ENCODE data around the gene TET1.

GRCh38 chr10:68558478-68558877, 1.7 kb upstream of the TET1 start:
- TF ChIP-seq ZNF749 (CRISPR knock-in tag; IDR thresholded peaks at IDR 0.05; ENCODE audit: borderline replicate concordance) (no peak), CTCF (CRISPR knock-in tag; IDR thresholded peaks at IDR 0.05) (no peak), TMF1 (CRISPR knock-in tag; IDR thresholded peaks at IDR 0.05; ENCODE audit: low read depth) (no peak), ZNF747 (CRISPR knock-in tag; IDR thresholded peaks at IDR 0.05; ENCODE audit: borderline replicate concordance) (no peak), ZNF34 (CRISPR knock-in tag; IDR thresholded peaks at IDR 0.05; ENCODE audit: borderline replicate concordance) (no peak), ZNF607 (CRISPR knock-in tag; IDR thresholded peaks at IDR 0.05; ENCODE audit: borderline replicate concordance) (no peak), ZNF639 (CRISPR knock-in tag; conservative IDR thresholded peaks at IDR 0.05) (no peak), ZNF3 (CRISPR knock-in tag; IDR thresholded peaks at IDR 0.05) (no peak), TBP (CRISPR knock-in tag; IDR thresholded peaks at IDR 0.05) (no peak), TOPORS (CRISPR knock-in tag; IDR thresholded peaks at IDR 0.05) (no peak), ZSCAN29 (CRISPR knock-in tag; conservative IDR thresholded peaks at IDR 0.05) (no peak)
- TF ChIP-seq, protein P1, sequence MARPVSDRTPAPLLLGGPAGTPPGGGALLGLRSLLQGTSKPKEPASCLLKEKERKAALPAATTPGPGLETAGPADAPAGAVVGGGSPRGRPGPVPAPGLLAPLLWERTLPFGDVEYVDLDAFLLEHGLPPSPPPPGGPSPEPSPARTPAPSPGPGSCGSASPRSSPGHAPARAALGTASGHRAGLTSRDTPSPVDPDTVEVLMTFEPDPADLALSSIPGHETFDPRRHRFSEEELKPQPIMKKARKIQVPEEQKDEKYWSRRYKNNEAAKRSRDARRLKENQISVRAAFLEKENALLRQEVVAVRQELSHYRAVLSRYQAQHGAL (CRISPR knock-in tag; IDR thresholded peaks at IDR 0.05; ENCODE audit: not compliant biosample characterization) = no peak

All from HepG2 (cell line).